ENCODE results near the gene LSM4. TPM values are rescaled to one million over a fixed set of nuclear protein-coding genes. Genes with fewer than 3 reads are reported as not detected.
"Not testable (repeated sequence)": the region's sequence is repeated elsewhere in the genome, so short reads cannot be mapped to it uniquely, and the experiment has no call there.

Gene LSM4
- total RNA-seq (100 to 1,000 TPM in 3 of 4 donors, 10 to 100 TPM in 1; 89.1 to 144 (median 119) TPM), polyA plus RNA-seq (100 to 1,000 TPM; 214 to 285 (median 256) TPM)

DNA sequence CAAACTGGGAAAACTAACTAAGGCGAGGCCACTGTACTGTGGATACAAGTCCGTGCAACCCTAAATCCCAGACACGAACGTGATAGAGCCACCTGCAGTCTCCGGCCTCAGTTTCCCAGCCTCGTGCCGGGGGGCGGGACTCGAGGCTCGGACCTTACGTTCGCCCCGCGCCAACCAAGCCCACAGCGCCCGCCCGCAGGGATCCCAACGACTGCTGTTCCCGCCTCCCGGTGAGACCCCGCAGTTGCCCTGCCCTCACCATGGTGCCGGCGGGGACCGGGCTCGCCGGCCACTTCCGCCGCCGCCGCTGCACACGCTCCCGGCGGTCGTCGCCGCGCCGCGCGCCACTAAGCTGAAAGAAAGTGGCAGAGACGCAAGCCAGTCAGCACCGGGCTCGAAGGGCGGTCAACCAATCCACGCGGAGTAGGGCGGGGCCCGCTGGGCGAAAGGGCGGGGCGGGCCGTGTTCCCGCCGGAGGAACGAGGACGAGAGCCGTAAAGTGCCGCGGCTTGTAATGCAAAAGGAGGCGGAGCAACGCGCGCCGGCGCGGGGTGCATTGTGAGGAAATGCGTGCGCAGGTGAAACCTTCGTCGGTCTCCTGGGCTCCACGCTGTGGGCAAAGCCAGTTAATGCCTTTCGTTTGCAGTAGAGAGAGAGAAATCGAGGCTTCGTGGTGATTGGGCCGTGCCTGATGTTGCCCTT is at the start of gene LSM4:
Gene LSM4 (minus strand): TSS at position 318 of the 702 bp plus-strand sequence. CDS start 56 bp downstream, at position 262.
- Histone ChIP-seq H3K4me3 (peak within 1 kb of the TSS; percentile 61 to 91 (median 84)), H3K27me3 (no peaks in the 10 kb centered on the region), H3K27ac (peak within 1 kb of the TSS; percentile 90 to 93 (median 92)), H3K9me3 (no peaks in the 10 kb centered on the region), H3K36me3 (no peaks in the 10 kb centered on the region), H3K4me1 (peaks cover 0 to 45% (median 37%) of the 10 kb centered on the region in 4 donors)
- intact Hi-C loops (cut with DNase I): loop anchor here (1.0 to 2.0 kb wide), 3 partner anchors 16 to 118 kb away; partner anchors contain the start of gene RAB3A
- 0 to 1% methylated on average over 75 of the region's 75 CpGs for WGBS, 2 donors
- no peak for TF ChIP-seq EP300 (IDR thresholded peaks at IDR 0.05)
- peak; percentile 89 to 98 (median 91) for TF ChIP-seq POLR2AphosphoS5 (IDR thresholded peaks at IDR 0.05)
- TF ChIP-seq, protein P1, sequence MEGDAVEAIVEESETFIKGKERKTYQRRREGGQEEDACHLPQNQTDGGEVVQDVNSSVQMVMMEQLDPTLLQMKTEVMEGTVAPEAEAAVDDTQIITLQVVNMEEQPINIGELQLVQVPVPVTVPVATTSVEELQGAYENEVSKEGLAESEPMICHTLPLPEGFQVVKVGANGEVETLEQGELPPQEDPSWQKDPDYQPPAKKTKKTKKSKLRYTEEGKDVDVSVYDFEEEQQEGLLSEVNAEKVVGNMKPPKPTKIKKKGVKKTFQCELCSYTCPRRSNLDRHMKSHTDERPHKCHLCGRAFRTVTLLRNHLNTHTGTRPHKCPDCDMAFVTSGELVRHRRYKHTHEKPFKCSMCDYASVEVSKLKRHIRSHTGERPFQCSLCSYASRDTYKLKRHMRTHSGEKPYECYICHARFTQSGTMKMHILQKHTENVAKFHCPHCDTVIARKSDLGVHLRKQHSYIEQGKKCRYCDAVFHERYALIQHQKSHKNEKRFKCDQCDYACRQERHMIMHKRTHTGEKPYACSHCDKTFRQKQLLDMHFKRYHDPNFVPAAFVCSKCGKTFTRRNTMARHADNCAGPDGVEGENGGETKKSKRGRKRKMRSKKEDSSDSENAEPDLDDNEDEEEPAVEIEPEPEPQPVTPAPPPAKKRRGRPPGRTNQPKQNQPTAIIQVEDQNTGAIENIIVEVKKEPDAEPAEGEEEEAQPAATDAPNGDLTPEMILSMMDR (IDR thresholded peaks at IDR 0.05): no peak
- peak; percentile 53 to 75 for TF ChIP-seq POLR2A (IDR thresholded peaks at IDR 0.05)
- DNase-seq: peak; percentile 99

DNA sequence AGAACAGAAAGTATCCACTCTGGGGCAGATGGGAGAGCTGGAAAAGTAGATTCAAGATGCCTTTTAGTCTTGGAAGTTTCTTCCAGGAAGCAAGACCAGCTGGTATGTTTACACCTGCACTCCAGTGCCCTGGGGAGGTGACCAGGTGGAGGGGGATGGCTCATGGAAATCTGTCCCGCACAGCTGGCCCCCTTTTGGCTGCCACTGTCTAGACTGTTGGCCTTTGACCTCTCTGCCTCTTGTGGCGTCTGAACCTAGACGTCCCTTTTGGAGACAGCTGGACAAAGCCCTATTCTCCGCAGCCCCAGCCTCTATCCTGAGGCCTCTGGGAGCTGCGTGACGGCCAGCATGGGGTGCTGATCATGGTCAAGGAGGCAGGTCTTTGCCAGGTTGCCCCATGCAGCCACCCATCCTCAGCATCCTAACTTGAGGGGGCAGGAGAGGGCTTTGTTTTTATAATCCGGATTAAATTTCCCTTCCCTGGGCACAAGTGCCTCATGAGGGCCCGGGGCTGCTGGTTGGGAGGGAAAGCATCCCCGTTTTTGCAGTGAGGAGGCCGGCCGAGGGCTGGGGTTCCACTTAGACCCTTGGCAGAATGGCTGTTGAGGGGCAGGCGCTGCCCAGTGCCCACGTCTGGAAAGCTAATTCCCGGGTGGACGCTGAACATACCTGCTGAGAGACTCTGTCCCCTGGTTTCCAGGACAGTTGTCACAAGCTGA is 45.8 kb upstream of the LSM4 start:
- no peak for DNase-seq
- Histone ChIP-seq H3K27ac (no peak overlapping the region), H3K27me3 (no peaks in the 10 kb centered on the region), H3K36me3 (peaks cover 0 to 2% (median 0%) of the 10 kb centered on the region in 4 donors), H3K4me1 (peaks cover 0 to 18% (median 15%) of the 10 kb centered on the region in 4 donors), H3K9me3 (no peaks in the 10 kb centered on the region), H3K4me3 (no peak overlapping the region)
- TF ChIP-seq, protein P1 (IDR thresholded peaks at IDR 0.05): no peak
- no peak for TF ChIP-seq POLR2A (IDR thresholded peaks at IDR 0.05)
- no peak for TF ChIP-seq EP300 (IDR thresholded peaks at IDR 0.05)
- 69 to 84% methylated on average over 15 of the region's 15 CpGs for WGBS, 2 donors
- intact Hi-C loops (cut with DNase I): no loop called here

DNA sequence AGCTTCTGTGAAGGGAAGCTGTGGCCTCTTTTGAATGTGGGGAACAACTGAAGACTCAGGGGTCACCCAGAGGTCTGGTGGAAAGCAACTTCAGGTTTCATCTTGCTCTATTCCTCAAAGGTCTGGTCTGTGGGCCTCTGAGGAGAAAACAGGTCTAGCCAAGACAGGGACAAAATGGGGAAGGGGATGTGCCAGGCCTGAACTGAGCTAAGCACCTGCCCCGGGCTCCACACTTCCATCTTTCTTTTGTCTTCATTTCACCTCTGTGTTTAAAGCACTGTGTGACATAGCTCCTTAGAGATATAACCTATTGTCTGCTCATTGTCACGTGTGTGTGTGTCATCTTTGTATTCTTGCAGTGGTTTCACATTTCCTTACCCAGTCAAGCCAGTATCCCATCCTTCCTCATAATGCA is 43.2 kb upstream of the LSM4 start:
- H3K27me3 ChIP-seq: no peaks in the 10 kb centered on the region
- peaks cover 0 to 16% (median 13%) of the 10 kb centered on the region in 4 donors for H3K4me1 ChIP-seq
- TF ChIP-seq, protein P1 (IDR thresholded peaks at IDR 0.05): no peak
- TF ChIP-seq POLR2A (IDR thresholded peaks at IDR 0.05): no peak
- TF ChIP-seq POLR2AphosphoS5 (IDR thresholded peaks at IDR 0.05): no peak
- TF ChIP-seq EP300 (IDR thresholded peaks at IDR 0.05): no peak
- H3K36me3 ChIP-seq: peaks cover 0 to 25% (median 0%) of the 10 kb centered on the region in 4 donors
- DNase-seq: no peak
- intact Hi-C loops (cut with DNase I): no loop called here
- no peak overlapping the region for H3K4me3 ChIP-seq
- WGBS, 2 donors: 90 to 93% methylated on average over 2 of the region's 2 CpGs
- H3K9me3 ChIP-seq: no peaks in the 10 kb centered on the region
- peak overlapping the region in 2 of 4 donors; percentile 47 to 75 for H3K27ac ChIP-seq

DNA sequence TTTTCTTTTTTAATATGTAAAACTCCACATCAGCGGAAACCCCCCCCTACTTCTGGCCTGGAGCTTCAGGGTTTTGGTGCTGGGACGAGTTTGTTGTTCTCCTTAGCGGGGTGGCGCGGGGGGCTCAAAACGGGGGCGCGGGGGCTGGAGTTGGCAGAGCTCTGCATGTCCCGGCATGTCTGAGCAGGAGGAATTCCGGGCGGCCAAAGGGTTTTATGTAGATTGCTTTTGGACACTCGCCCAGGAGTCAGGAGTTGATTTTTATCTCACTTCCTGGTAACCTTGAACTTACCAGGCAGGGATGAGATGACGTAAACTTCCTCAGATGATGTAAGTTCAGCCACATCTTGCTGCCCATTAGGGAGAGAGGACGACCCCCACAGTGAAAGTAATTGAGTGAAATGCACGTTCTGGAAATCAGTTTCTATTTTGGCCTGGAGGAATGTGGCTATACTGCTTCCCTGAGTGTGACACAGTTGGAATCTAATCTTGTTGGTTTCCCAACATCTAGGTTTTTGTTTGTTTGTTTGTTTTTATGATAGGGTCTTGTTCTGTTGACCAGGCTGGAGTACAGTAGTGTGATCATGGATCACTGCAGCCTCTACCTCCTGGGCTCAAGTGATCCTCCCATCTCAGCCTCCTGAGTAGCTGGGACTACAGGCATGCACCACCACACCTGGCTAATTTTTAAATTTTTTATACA is 42.1 kb upstream of the LSM4 start:
- peaks cover 0 to 16% (median 13%) of the 10 kb centered on the region in 4 donors for H3K4me1 ChIP-seq
- WGBS, 2 donors: 6 to 28% methylated on average over 15 of the region's 15 CpGs
- TF ChIP-seq POLR2AphosphoS5 (IDR thresholded peaks at IDR 0.05): peak in 3 of 4 donors; percentile 30 to 81 (median 30)
- TF ChIP-seq, protein P1 (IDR thresholded peaks at IDR 0.05): no peak
- TF ChIP-seq EP300 (IDR thresholded peaks at IDR 0.05): peak in 2 of 4 donors; percentile 42 to 59
- H3K27me3 ChIP-seq: no peaks in the 10 kb centered on the region
- peak overlapping the region; percentile 47 to 75 (median 67) for H3K27ac ChIP-seq
- H3K36me3 ChIP-seq: peaks cover 0 to 35% (median 0%) of the 10 kb centered on the region in 4 donors
- H3K4me3 ChIP-seq: peak overlapping the region in 1 of 4 donors; percentile 19
- no peaks in the 10 kb centered on the region for H3K9me3 ChIP-seq
- DNase-seq: peak; percentile 87
- intact Hi-C loops (cut with DNase I): no loop called here

DNA sequence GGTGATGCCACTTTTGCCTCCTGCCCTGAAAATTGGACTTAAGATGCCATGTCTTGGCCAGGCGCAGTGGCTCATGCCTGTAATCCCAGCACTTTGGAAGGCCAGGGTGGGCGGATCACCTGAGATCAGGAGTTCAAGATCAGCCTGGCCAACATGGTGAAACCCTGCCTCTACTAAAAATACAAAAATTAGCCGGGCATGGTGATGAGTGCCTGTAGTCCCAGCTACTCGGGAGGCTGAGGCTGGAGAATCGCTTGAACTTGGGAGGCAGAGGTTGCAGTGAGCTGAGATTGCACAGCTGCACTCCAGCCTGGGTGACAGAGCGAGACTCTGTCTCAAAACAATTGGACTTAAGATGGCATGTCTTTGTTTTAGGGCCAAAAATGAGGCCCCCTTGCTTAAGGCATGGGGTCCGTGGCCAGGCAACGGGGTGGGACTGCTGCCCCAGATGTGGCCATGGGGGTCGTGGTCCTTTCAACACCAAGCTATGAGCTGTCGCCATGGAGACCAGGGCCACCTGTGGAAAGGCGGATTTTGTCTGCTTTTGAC is 41.5 kb upstream of the LSM4 start:
- H3K36me3 ChIP-seq: peaks cover 0 to 41% (median 0%) of the 10 kb centered on the region in 4 donors
- intact Hi-C loops (cut with DNase I): not testable (repeated sequence)

More for the DNA sequence above, 41.5 kb upstream of the LSM4 start:
- peak overlapping the region in 1 of 4 donors; percentile 19 for H3K4me3 ChIP-seq
- peak overlapping the region; percentile 47 to 75 (median 67) for H3K27ac ChIP-seq
- 24 to 55% methylated on average over 11 of the region's 11 CpGs for WGBS, 2 donors
- not testable (repeated sequence) for H3K9me3 ChIP-seq, H3K27me3 ChIP-seq, DNase-seq
- peaks cover 0 to 16% (median 13%) of the 10 kb centered on the region in 4 donors for H3K4me1 ChIP-seq

Measured in sigmoid colon (tissue), 7 donors.